Measurements from ENCODE around the gene TMED1. TPM values are rescaled to one million over a fixed set of nuclear protein-coding genes. Genes with fewer than 3 reads are reported as not detected.

TMED1 gene
- total and polyA plus RNA-seq, 2 experiments from 2014 or later = 29.7 to 37.2 TPM

DNA sequence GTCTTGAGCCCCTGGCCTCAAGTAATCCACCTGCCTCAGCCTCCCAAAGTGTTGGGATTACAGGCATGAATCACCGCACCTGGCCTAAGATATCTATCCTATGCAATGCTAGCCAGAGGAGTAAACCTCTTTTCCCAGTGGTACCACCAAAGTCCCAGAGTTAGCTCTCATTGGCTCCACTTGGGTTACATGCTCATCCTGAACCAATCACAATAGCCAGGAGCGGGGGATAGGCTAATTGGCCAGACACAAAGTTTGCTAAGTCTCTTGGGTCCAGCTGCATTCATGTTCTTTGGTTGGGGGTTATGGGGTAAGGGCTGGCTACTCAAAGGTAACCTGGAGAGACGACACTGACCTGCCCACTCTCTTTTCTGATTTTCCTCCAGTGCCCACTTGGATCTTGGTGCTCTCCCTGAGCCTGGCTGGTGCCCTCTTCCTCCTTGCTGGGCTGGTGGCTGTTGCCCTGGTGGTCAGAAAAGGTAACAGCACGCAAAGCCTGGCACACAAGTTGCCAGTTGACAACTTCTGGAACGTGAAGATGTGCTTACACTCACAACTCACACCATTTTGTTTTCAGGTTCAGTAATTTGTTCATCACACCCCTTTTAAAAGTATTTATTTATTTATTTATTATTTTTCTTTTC lies 20.0 kb upstream of the TMED1 start:
- Mint-ChIP-seq H3K27me3 (ENCODE audit: insufficient read depth, low read depth, poor library complexity) (peaks cover 9% of the 10 kb centered on the region), H3K9me3 (no peaks in the 10 kb centered on the region; the same call in 2 of the 3 replicates), H3K36me3 (ENCODE audit: low read depth) (no peaks in the 10 kb centered on the region; the same call in 2 of the 3 replicates), H3K27ac (no peak overlapping the region), H3K4me1 (no peaks in the 10 kb centered on the region), H3K4me3 (no peak overlapping the region; the same call in 2 of the 3 replicates)
- H3K79me2 ChIP-seq (replicated peaks; ENCODE audit: insufficient read depth) = no peaks in the 10 kb centered on the region
- ATAC-seq (peak; percentile 77), DNase-seq (ENCODE audit: low spot score) (peak; percentile 77)
- H3F3A ChIP-seq (replicated peaks; ENCODE audit: low read depth) = no peaks in the 10 kb centered on the region
- H3K4me3 ChIP-seq = no peak overlapping the region
- H4K20me1 ChIP-seq (replicated peaks; ENCODE audit: insufficient read depth) = no peaks in the 10 kb centered on the region
- no peaks in the 10 kb centered on the region for H3K4me1 ChIP-seq (ENCODE audit: insufficient read depth)
- H3K4me2 ChIP-seq = no peak overlapping the region
- H3K9me2 ChIP-seq (ENCODE audit: insufficient read depth) = no peaks in the 10 kb centered on the region
- H3K27me3 ChIP-seq (ENCODE audit: insufficient read depth) = no peaks in the 10 kb centered on the region
- no peak overlapping the region; the same call in 1 of the 2 replicates for H2AFZ ChIP-seq
- no peak overlapping the region for H3K27ac ChIP-seq (ENCODE audit: low read depth)
- no peaks in the 10 kb centered on the region for H3K36me3 ChIP-seq (ENCODE audit: insufficient read depth)
- TF ChIP-seq, protein P1, sequence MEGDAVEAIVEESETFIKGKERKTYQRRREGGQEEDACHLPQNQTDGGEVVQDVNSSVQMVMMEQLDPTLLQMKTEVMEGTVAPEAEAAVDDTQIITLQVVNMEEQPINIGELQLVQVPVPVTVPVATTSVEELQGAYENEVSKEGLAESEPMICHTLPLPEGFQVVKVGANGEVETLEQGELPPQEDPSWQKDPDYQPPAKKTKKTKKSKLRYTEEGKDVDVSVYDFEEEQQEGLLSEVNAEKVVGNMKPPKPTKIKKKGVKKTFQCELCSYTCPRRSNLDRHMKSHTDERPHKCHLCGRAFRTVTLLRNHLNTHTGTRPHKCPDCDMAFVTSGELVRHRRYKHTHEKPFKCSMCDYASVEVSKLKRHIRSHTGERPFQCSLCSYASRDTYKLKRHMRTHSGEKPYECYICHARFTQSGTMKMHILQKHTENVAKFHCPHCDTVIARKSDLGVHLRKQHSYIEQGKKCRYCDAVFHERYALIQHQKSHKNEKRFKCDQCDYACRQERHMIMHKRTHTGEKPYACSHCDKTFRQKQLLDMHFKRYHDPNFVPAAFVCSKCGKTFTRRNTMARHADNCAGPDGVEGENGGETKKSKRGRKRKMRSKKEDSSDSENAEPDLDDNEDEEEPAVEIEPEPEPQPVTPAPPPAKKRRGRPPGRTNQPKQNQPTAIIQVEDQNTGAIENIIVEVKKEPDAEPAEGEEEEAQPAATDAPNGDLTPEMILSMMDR (conservative IDR thresholded peaks at IDR 0.05; ENCODE audit: low read depth in 2 of 2) = peak; percentile 66 to 75
- TF ChIP-seq, protein P2, sequence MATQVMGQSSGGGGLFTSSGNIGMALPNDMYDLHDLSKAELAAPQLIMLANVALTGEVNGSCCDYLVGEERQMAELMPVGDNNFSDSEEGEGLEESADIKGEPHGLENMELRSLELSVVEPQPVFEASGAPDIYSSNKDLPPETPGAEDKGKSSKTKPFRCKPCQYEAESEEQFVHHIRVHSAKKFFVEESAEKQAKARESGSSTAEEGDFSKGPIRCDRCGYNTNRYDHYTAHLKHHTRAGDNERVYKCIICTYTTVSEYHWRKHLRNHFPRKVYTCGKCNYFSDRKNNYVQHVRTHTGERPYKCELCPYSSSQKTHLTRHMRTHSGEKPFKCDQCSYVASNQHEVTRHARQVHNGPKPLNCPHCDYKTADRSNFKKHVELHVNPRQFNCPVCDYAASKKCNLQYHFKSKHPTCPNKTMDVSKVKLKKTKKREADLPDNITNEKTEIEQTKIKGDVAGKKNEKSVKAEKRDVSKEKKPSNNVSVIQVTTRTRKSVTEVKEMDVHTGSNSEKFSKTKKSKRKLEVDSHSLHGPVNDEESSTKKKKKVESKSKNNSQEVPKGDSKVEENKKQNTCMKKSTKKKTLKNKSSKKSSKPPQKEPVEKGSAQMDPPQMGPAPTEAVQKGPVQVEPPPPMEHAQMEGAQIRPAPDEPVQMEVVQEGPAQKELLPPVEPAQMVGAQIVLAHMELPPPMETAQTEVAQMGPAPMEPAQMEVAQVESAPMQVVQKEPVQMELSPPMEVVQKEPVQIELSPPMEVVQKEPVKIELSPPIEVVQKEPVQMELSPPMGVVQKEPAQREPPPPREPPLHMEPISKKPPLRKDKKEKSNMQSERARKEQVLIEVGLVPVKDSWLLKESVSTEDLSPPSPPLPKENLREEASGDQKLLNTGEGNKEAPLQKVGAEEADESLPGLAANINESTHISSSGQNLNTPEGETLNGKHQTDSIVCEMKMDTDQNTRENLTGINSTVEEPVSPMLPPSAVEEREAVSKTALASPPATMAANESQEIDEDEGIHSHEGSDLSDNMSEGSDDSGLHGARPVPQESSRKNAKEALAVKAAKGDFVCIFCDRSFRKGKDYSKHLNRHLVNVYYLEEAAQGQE (IDR thresholded peaks at IDR 0.05; ENCODE audit: unreplicated experiment) = no peak

DNA sequence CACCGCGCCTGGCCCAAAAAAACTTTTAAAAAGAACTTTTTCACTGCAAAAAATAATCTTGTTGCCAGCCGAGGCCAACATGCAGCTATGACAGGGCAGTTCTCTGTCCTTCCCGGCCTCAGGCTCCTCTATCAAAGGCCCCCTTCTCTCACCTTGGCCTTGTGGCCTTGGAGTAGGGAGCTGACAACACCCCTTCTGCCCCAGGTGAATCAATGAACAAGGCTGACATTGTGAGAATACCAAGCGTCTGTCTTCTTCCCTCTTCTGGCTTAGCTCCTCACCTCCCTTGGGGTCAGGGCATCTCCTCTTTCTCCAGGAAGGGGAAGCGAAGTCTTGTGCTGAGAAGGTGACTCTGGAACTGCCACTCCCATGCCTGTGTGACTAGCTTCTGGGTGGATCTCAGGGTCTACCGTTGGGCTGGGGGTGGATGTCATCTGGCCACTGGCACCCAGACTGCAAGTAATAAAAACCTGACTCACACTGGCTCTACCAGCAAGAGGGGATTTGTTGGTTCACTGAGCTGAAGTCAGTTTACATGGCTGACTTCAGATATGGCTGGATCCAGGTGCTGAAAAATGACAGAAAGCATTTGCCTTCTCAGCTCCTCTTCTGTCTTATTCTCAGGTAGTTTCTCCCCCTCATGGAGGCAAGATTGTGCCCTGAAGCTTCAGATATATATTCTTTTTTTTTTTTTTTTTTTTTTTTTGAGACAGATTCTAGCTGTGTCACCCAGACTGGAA lies 18.5 kb upstream of the TMED1 start:
- H3K79me2 ChIP-seq (replicated peaks; ENCODE audit: insufficient read depth) = no peaks in the 10 kb centered on the region
- H3K36me3 ChIP-seq (ENCODE audit: insufficient read depth) = no peaks in the 10 kb centered on the region
- H3K9me2 ChIP-seq (ENCODE audit: insufficient read depth) = no peaks in the 10 kb centered on the region; the same call in 1 of the 2 replicates
- H3K4me1 ChIP-seq (ENCODE audit: insufficient read depth) = no peaks in the 10 kb centered on the region
- DNase-seq (ENCODE audit: low spot score) (no peak), ATAC-seq (no peak)
- no peaks in the 10 kb centered on the region for H3F3A ChIP-seq (replicated peaks; ENCODE audit: low read depth)
- Mint-ChIP-seq H3K4me1 (no peaks in the 10 kb centered on the region), H3K27me3 (ENCODE audit: insufficient read depth, low read depth, poor library complexity) (peaks cover 8% of the 10 kb centered on the region), H3K27ac (no peak overlapping the region), H3K9me3 (no peaks in the 10 kb centered on the region; the same call in 2 of the 3 replicates), H3K4me3 (no peak overlapping the region), H3K36me3 (ENCODE audit: low read depth) (no peaks in the 10 kb centered on the region; the same call in 2 of the 3 replicates)
- H3K4me3 ChIP-seq = no peak overlapping the region
- no peak overlapping the region for H3K4me2 ChIP-seq
- H3K27me3 ChIP-seq (ENCODE audit: insufficient read depth) = no peaks in the 10 kb centered on the region
- no peaks in the 10 kb centered on the region for H4K20me1 ChIP-seq (replicated peaks; ENCODE audit: insufficient read depth)
- no peak overlapping the region for H3K27ac ChIP-seq (ENCODE audit: low read depth)
- H2AFZ ChIP-seq = no peak overlapping the region
- TF ChIP-seq, protein P3, sequence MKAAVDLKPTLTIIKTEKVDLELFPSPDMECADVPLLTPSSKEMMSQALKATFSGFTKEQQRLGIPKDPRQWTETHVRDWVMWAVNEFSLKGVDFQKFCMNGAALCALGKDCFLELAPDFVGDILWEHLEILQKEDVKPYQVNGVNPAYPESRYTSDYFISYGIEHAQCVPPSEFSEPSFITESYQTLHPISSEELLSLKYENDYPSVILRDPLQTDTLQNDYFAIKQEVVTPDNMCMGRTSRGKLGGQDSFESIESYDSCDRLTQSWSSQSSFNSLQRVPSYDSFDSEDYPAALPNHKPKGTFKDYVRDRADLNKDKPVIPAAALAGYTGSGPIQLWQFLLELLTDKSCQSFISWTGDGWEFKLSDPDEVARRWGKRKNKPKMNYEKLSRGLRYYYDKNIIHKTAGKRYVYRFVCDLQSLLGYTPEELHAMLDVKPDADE (IDR thresholded peaks at IDR 0.05) = no peak
- no peak for TF ChIP-seq ZNF331 (CRISPR knock-in tag; IDR thresholded peaks at IDR 0.05; ENCODE audit: low read depth)
- TF ChIP-seq, protein P1 (conservative IDR thresholded peaks at IDR 0.05; ENCODE audit: low read depth in 2 of 2) = no peak
- no peak for TF ChIP-seq JUNB (IDR thresholded peaks at IDR 0.05; ENCODE audit: unreplicated experiment)
- no peak for TF ChIP-seq POLR2AphosphoS5 (IDR thresholded peaks at IDR 0.05; ENCODE audit: low read depth)
- no peak for TF ChIP-seq STAT1 (IDR thresholded peaks at IDR 0.05; ENCODE audit: unreplicated experiment)
- TF ChIP-seq CREB1 (CRISPR knock-in tag; IDR thresholded peaks at IDR 0.05; ENCODE audit: low read depth) = no peak
- no peak for TF ChIP-seq EZH2phosphoT487 (IDR thresholded peaks at IDR 0.05; ENCODE audit: unreplicated experiment)
- TF ChIP-seq NANOG (IDR thresholded peaks at IDR 0.05; ENCODE audit: borderline replicate concordance) = no peak
